GM19395 (cell line): Measurements from ENCODE around the gene FXN.

Experiments used
- ATAC-seq: cut with Tn5 transposase; IDR thresholded peaks from one replicate; pipeline ENCODE4 v1.9.1; 2021; ENCODE audit warnings: mild to moderate bottlenecking, moderate library complexity; ENCODE audit not compliant: unreplicated experiment

Gene FXN

GRCh38 chr9:69137311-69137710 lies 101.8 kb downstream of the FXN start:
- ATAC-seq, result no peak

GRCh38 chr9:69139596-69139995 lies 104.0 kb downstream of the FXN start:
- ATAC-seq, result no peak

GRCh38 chr9:69140123-69140735 lies 104.7 kb downstream of the FXN start:
- no peak for ATAC-seq

GRCh38 chr9:69141851-69142250 lies 106.3 kb downstream of the FXN start:
- no peak for ATAC-seq

GRCh38 chr9:69143291-69143690 lies 107.7 kb downstream of the FXN start:
- no peak for ATAC-seq

GRCh38 chr9:69145144-69145715 lies 109.7 kb downstream of the FXN start:
- no peak for ATAC-seq

GRCh38 chr9:69147041-69147834 lies 111.7 kb downstream of the FXN start:
- no peak for ATAC-seq

- no peak for ATAC-seq
These were observed 113.8 kb downstream of the FXN start for GRCh38 chr9:69149321-69149807.
